ENCODE results near the gene LRRFIP2.

GRCh38 chr3:37115446-37115845 lies 58.9 kb downstream of the LRRFIP2 start:
- TF ChIP-seq EP300 (IDR thresholded peaks at IDR 0.05), result no peak
- no peak for TF ChIP-seq CTCF (IDR thresholded peaks at IDR 0.05)

All from suprapubic skin (tissue), 3 donors.